Thyroid gland (tissue), 4 donors: Measurements from ENCODE around the gene ATP6V0C. TPM values are rescaled to one million over a fixed set of nuclear protein-coding genes. Genes with fewer than 3 reads are reported as not detected.

Experiments used
- DNase-seq, 2 donors: peaks; one replicate each; pipeline ENCODE4 v3.0.0-alpha.2; 2019
- H3K27ac ChIP-seq, 3 donors: fragments of 200-600 bp; sonication (generic); 1 replicate in 2 of 3; 2 replicates in 1 of 3; pipeline ENCODE4 v1.5.1; 2016 to 2019; ENCODE audit warnings: mild to moderate bottlenecking in 1 of 3, moderate library complexity in 1 of 3
- H3K27me3 ChIP-seq: fragments of 200-600 bp; sonication (generic); one replicate; pipeline ENCODE4 v1.5.1; 2019
- H3K36me3 ChIP-seq, 2 donors: fragments of 200-600 bp; sonication (generic); one replicate each; pipeline ENCODE4 v1.5.1; 2016 to 2019
- H3K4me1 ChIP-seq, 2 donors: fragments of 200-600 bp; sonication (generic); one replicate each; pipeline ENCODE4 v1.5.1; 2017 to 2019
- H3K4me3 ChIP-seq, 3 donors: fragments of 200-600 bp; sonication (generic); replicated peaks in 1 of 3; 1 replicate in 2 of 3; 2 replicates in 1 of 3; pipeline ENCODE4 v1.5.1; 2016; ENCODE audit warnings: mild to moderate bottlenecking in 1 of 3
- H3K9me3 ChIP-seq: fragments of 200-600 bp; sonication (generic); one replicate; pipeline ENCODE4 v1.5.1; 2017
- CTCF ChIP-seq, 6 experiments: fragments of 200-600 bp in 3 of 6; fragments of 450-650 bp in 3 of 6; sonication (generic) in 3 of 6; IDR thresholded peaks; one replicate each; pipeline ENCODE4 v1.5.1; 2016 to 2019; ENCODE audit warnings: antibody characterized with exemption in 6 of 6, mild to moderate bottlenecking in 2 of 6, inconsistent platforms in 1 of 6, moderate library complexity in 1 of 6
- POLR2A ChIP-seq, 2 donors: fragments of 450-650 bp; IDR thresholded peaks; one replicate each; pipeline ENCODE4 v1.6.1; 2017; ENCODE audit warnings: antibody characterized with exemption in 2 of 2, mild to moderate bottlenecking in 2 of 2, moderate library complexity in 1 of 2
- WGBS, 2 donors: methylation state at CpG; one replicate each; pipeline ENCODE4 v1.1.5; 2017; 5-methylcytosine and 5-hydroxymethylcytosine counted together
- intact Hi-C: fragments of 100-400 bp; cut with DNase I; formaldehyde crosslinking; loops from one replicate; pipeline ENCODE4 v1.15.1; 2023
- total RNA-seq, 4 donors: library from RNA; depleted of rRNA; stranded (reverse); fragments of >200 nt; gene quantifications; one replicate each; pipeline ENCODE4 v1.2.3, GENCODE V29; 2016

The ATP6V0C gene
- total RNA-seq, 4 donors from 2014 or later = 33.1 to 62.1 (median 36.3) TPM

DNA sequence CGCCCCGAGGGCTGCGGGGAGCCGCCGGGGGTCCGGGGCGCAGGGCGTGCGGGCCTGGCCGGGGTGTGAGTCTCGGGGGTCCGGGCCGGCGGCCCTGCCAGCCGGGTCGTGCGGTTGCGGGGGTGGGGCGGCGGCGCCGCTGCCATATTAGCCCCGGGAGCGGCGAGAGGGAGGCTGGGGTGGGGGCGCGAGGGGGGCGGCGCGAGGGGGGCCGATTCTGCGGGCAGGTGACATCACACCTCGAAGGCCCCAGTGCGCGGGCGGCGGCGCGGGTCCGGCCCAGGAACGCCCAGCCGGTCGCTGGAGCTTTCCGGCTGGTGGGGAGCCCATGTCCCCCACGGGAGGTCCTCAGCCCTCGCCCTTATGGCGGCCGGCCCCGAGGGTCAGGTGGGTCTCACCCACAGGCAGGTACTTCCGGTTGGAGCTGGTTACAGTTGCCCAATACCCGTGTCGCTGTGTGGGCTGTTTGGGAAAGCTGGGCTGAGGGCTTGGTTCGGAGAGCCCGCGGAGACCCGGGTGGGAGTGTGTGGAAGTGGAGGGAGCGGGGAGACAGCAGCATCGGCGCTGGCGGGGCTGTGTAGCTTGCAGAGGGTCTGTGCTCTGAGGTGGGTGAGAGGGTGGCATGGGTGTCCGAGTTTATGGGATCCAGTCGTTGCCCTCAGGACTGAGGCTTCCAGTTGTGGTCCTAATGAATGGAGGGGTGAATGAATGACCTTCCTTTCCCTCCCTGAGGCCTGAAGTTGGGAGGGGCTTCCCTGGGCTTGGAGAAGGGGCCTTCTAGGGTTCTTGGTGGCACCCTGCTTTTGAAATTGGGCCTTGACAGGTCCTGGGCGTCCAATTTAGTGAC is 804 bp downstream of the ATP6V0C start:
- Histone ChIP-seq H3K27ac (peak overlapping the region; percentile 95 to 98 (median 97)), H3K4me1 (peaks cover 29 to 56% of the 10 kb centered on the region in 2 donors), H3K27me3 (no peaks in the 10 kb centered on the region), H3K9me3 (no peaks in the 10 kb centered on the region), H3K36me3 (no peaks in the 10 kb centered on the region), H3K4me3 (peak overlapping the region; percentile 93 to 99 (median 96))
- DNase-seq = peak; percentile 64 to 69
- TF ChIP-seq POLR2A (IDR thresholded peaks at IDR 0.05) = peak in 1 of 2 donors; percentile 12
- TF ChIP-seq CTCF (IDR thresholded peaks at IDR 0.05) = no peak
- intact Hi-C loops = no loop called here
- 0 to 2% methylated on average over 12 to 13 of the region's 63 CpGs for WGBS, 2 donors

DNA sequence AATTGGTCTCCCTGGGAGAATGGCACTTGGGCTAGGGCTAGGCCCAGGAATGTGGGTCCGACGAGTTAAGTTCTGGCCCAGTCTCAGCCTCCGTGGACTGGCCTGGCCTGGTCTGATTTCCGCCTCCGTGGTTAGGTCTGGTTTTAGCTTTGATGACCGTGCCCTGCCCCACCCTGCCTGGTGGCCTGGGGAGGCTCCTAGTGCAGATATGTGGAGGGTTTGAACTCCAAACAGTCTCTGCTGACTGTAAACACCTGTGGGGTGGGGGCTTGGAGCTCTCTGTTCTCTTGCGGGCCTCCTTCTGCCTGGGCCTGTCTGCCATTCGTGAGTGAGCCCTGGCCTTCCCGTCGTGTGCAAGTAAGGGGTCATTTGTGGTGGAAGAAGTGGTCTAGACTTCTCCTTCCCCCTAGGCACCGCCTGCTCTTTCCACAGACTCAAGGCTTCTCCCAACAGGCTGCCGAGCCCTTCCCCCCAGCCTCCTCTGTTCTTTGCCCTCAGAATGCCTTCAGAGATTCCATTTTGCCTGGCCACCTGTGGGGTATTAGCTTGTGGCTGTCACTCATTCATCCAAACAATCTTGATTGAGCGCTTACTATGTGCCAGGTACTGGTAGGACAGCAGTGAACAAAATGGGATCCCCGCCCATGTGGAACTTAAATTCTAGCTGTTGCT is 1.6 kb downstream of the ATP6V0C start:
- H3K27me3 ChIP-seq = no peaks in the 10 kb centered on the region
- no peaks in the 10 kb centered on the region for H3K9me3 ChIP-seq
- no peak for TF ChIP-seq CTCF (IDR thresholded peaks at IDR 0.05)
- TF ChIP-seq POLR2A (IDR thresholded peaks at IDR 0.05) = no peak
- WGBS, 2 donors = 39 to 45% methylated on average over 9 to 11 of the region's 14 CpGs
- peak overlapping the region; percentile 93 to 99 (median 96) for H3K4me3 ChIP-seq
- H3K4me1 ChIP-seq = peaks cover 33 to 60% of the 10 kb centered on the region in 2 donors
- H3K27ac ChIP-seq = peak overlapping the region; percentile 95 to 98 (median 97)
- intact Hi-C loops = no loop called here
- no peaks in the 10 kb centered on the region for H3K36me3 ChIP-seq
- peak in 1 of 2 donors; percentile 37 for DNase-seq

DNA sequence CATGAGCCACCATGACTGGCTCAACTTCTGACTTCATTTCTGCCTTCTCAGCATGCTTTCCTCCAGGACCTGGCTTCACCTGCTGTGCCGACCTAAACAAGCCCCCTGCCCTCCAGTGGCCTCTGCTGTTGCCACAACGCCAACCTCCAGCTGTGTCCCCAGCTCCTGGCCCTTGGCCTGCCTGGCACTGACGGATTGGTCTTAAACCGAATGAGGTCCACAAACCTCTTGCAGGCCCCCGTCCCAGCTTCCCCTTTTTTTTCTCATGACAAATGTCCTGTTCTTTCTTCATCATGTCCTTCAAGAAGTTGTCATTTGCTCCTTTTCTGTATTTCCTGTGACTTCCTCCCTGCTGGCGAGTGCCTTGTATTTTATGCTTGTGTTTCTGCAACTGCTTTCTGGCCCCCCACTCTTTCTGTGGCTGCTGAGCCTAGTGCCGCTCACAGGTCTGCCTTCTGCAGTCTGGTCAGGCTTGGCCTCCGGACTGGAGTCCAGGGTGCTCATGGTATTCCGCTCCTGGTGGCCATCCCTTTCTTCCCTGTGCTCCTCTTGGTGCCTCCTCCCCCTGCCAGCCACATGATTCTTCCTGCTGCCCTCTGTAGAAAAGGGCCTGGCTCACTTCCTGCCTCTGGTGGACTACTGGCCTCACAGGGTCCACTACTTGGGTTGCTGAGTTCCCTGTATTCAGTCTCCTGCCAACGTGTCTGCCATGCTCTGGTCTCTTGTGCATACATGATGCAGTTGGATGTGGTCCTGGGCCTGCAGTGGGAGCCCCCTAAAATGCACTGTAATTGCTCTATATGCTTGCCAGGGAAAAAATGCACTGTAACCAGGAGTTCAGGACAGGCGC is 2.9 kb downstream of the ATP6V0C start:
- H3K4me3 ChIP-seq = no peak overlapping the region
- peak in 1 of 2 donors; percentile 4 for DNase-seq
- intact Hi-C loops = no loop called here

GRCh38 chr16:2517954-2518605 is 4.3 kb downstream of the ATP6V0C start:
- H3K9me3 ChIP-seq = no peaks in the 10 kb centered on the region
- H3K36me3 ChIP-seq = no peaks in the 10 kb centered on the region
- H3K4me3 ChIP-seq = no peak overlapping the region
- no peaks in the 10 kb centered on the region for H3K27me3 ChIP-seq
- WGBS, 2 donors = 86 to 90% methylated on average over 12 of the region's 12 CpGs
- peaks cover 38 to 60% of the 10 kb centered on the region in 2 donors for H3K4me1 ChIP-seq
- intact Hi-C loops = no loop called here
- peak overlapping the region in 1 of 3 donors; percentile 23 for H3K27ac ChIP-seq
- peak in 1 of 2 donors; percentile 1 for DNase-seq
- TF ChIP-seq POLR2A (IDR thresholded peaks at IDR 0.05) = no peak
- TF ChIP-seq CTCF (IDR thresholded peaks at IDR 0.05) = no peak

More for the DNA sequence above, 2.9 kb downstream of the ATP6V0C start:
- H3K27me3 ChIP-seq = no peaks in the 10 kb centered on the region
- no peaks in the 10 kb centered on the region for H3K9me3 ChIP-seq
- TF ChIP-seq POLR2A (IDR thresholded peaks at IDR 0.05) = no peak
- H3K4me1 ChIP-seq = peaks cover 41 to 68% of the 10 kb centered on the region in 2 donors
- WGBS, 2 donors = 66 to 70% methylated on average over 11 of the region's 11 CpGs
- H3K27ac ChIP-seq = peak overlapping the region in 2 of 3 donors; percentile 24 to 28
- H3K36me3 ChIP-seq = no peaks in the 10 kb centered on the region
